Activated naive CD4-positive, alpha-beta T cell treated with anti-CD3 and anti-CD28 coated beads, Interleukin-2, amount 50 U/mL, for 24 hours (primary cell): ENCODE measurements around the gene TP53I3.
"Not testable (repeated sequence)": the region's sequence is repeated elsewhere in the genome, so short reads cannot be mapped to it uniquely, and the experiment has no call there.

Experiments
- H3K27ac Mint-ChIP-seq: one replicate; pipeline ENCODE4 v1.8.0; 2021; ENCODE audit warnings: mild to moderate bottlenecking, mixed read lengths
- H3K27me3 Mint-ChIP-seq: one replicate; pipeline ENCODE4 v1.8.0; 2021; ENCODE audit warnings: mixed read lengths
- H3K36me3 Mint-ChIP-seq: one replicate; pipeline ENCODE4 v1.8.0; 2021; ENCODE audit warnings: mixed read lengths
- H3K4me1 Mint-ChIP-seq: one replicate; pipeline ENCODE4 v1.8.0; 2021; ENCODE audit warnings: mixed read lengths
- H3K4me3 Mint-ChIP-seq: one replicate; pipeline ENCODE4 v1.8.0; 2021; ENCODE audit warnings: mild to moderate bottlenecking, mixed read lengths
- H3K9me3 Mint-ChIP-seq: one replicate; pipeline ENCODE4 v1.8.0; 2021; ENCODE audit warnings: mixed read lengths

TP53I3 gene

DNA sequence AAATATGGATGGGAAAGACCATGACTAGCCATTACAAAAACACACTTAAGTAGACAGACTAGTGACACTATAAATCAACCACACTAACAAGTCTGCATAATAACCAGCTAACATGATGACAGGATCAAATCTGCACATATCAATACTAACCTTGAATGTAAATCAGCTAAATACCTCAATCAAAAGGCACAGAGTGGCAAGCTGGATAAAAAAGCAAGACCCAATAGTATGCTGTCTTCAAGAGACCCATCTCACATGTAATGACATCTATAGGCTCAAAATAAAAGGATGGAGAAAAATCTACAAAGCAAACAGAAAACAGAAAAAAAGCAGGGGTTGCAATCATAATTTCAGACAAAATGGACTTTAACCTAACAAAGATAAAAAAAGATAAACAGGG lies 22.2 kb upstream of the TP53I3 start:
- peaks cover 14% of the 10 kb centered on the region for H3K9me3 Mint-ChIP-seq
- H3K27ac Mint-ChIP-seq, result no peak overlapping the region
- no peaks in the 10 kb centered on the region for H3K27me3 Mint-ChIP-seq

DNA sequence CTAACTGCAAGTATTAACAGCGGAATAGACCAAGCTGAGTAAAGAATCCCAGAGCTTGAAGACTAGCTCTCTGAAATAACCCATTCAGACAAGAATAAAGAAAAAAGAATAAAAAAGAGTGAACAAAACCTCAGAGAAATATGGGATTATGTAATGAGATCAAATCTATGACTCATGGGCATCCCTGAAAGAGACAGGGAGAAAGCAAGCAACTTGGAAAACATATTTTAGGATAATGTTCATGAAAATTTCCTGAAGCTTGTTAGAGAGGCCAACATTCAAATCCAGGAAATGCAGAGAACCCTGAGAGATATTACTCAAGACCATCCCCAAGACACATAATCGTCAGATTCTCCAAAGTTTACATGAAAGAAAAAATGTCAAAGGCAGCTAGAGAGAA lies 21.2 kb upstream of the TP53I3 start:
- Mint-ChIP-seq H3K27me3 (no peaks in the 10 kb centered on the region), H3K27ac (no peak overlapping the region), H3K9me3 (peaks cover 14% of the 10 kb centered on the region), H3K4me3 (no peak overlapping the region), H3K4me1 (no peaks in the 10 kb centered on the region), H3K36me3 (peaks cover 12% of the 10 kb centered on the region)

More for the DNA sequence above, 22.2 kb upstream of the TP53I3 start:
- H3K4me3 Mint-ChIP-seq, result no peak overlapping the region
- peaks cover 12% of the 10 kb centered on the region for H3K36me3 Mint-ChIP-seq
- H3K4me1 Mint-ChIP-seq, result no peaks in the 10 kb centered on the region

DNA sequence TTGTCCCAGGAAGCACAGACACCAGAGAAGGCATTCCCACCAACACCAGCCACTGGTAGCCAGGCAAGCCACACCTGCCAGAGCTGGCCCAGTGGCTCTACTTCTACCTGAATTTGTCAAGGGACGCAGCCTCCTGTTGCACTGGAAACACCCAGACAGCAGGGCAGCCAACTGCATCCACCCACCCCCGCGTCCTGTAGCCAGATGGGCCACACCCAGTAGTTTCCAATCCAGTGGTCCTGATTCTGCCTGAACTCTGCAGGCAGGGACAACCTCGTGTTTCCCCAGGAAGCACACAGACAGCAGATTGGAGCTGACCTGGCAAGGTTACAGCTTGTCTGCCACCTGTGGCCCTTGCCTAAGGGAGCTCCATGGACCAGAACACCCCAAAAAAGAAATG lies 20.3 kb upstream of the TP53I3 start:
- Mint-ChIP-seq H3K9me3 (peaks cover 14% of the 10 kb centered on the region), H3K4me1 (no peaks in the 10 kb centered on the region), H3K27ac (peak overlapping the region; percentile 35), H3K4me3 (no peak overlapping the region), H3K36me3 (peaks cover 12% of the 10 kb centered on the region), H3K27me3 (no peaks in the 10 kb centered on the region)

DNA sequence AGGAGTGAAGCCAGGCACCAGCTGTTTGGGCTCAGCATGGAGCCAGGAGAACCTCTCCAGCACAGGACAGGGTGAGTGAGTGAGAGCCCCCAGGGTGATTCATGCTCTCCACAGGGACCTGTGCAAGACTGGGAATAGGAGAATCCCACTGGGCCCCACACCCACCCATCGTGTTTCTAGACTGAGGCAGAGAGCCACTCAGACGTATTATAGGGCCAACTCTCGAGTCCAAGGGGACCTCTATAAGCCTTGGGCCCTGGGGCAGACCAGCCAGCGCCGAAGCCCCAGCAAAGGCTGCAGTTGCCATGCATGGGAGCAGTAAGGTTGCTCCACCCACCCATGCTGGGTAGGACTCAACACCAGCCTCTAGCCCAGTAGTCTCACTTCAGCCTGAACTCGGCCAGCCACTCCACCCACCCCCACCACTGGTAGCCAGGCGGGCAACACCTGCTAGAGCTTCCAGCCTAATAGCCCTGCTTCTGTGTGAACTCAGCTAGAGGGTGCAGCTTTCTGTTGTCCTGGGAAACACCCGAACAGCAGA lies 19.5 kb upstream of the TP53I3 start:
- Mint-ChIP-seq H3K36me3 (peaks cover 15% of the 10 kb centered on the region), H3K27ac (no peak overlapping the region), H3K4me3 (no peak overlapping the region), H3K27me3 (no peaks in the 10 kb centered on the region), H3K4me1 (no peaks in the 10 kb centered on the region), H3K9me3 (peaks cover 14% of the 10 kb centered on the region)

DNA sequence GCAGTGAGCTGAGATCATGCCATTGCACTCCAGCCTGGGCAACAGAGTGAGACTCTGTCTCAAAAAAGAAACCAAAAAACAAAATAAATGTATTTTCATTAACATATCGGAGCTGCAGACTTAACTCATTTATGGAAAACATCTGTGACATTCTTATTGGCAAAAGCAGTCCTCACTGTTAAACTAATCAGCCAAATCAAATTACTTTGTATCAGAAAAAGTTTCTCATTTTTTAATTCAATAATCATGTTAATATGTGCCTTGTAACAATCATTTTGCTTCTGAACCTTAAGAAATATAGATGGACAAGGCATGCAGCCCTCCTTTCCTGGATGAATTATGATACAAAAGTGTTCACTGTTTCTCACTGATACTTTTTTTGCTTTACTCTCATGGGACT lies 18.0 kb upstream of the TP53I3 start:
- no peaks in the 10 kb centered on the region for H3K4me1 Mint-ChIP-seq
- no peak overlapping the region for H3K27ac Mint-ChIP-seq
- no peaks in the 10 kb centered on the region for H3K27me3 Mint-ChIP-seq
- no peak overlapping the region for H3K4me3 Mint-ChIP-seq
- peaks cover 16% of the 10 kb centered on the region for H3K9me3 Mint-ChIP-seq
- peaks cover 23% of the 10 kb centered on the region for H3K36me3 Mint-ChIP-seq

DNA sequence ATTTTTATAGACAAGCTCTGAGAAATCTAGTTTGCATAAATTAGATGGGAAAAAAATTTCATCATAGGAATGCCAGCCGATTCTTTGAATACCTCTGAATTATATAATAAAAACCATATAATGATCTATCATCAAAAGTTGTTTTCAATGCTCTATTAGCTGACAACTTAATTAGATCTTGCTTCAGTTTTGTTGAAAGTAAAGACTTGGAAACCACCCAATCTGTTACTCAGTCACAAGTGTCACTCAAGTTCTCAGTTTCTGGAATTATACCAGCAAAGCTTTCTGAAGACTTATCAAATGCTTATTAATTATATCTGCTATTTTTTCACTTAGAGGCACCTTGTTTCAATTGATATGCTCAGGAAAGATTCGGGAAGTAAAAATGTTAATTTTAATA lies 17.4 kb upstream of the TP53I3 start:
- H3K4me1 Mint-ChIP-seq, result no peaks in the 10 kb centered on the region
- H3K9me3 Mint-ChIP-seq, result peaks cover 10% of the 10 kb centered on the region
- peaks cover 26% of the 10 kb centered on the region for H3K36me3 Mint-ChIP-seq
- H3K27me3 Mint-ChIP-seq, result no peaks in the 10 kb centered on the region
- H3K27ac Mint-ChIP-seq, result no peak overlapping the region
- H3K4me3 Mint-ChIP-seq, result no peak overlapping the region

DNA sequence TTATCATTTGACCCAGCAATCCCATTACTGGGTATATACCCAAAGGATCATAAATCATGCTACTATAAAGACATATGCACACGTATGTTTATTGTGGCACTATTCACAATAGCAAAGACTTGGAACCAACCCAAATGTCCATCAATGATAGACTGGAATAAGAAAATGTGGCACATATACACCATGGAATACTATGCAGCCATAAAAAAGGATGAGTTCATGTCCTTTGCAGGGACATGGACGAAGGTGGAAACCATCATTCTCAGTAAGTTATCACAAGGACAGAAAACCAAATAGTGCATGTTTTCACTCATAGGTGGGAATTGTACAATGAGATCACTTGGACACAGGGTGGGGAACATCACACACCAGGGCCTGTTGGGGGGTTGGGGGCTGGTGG lies 16.1 kb upstream of the TP53I3 start:
- H3K36me3 Mint-ChIP-seq, result peaks cover 27% of the 10 kb centered on the region
- not testable (repeated sequence) for H3K27ac Mint-ChIP-seq, H3K9me3 Mint-ChIP-seq, H3K4me1 Mint-ChIP-seq, H3K27me3 Mint-ChIP-seq, H3K4me3 Mint-ChIP-seq

DNA sequence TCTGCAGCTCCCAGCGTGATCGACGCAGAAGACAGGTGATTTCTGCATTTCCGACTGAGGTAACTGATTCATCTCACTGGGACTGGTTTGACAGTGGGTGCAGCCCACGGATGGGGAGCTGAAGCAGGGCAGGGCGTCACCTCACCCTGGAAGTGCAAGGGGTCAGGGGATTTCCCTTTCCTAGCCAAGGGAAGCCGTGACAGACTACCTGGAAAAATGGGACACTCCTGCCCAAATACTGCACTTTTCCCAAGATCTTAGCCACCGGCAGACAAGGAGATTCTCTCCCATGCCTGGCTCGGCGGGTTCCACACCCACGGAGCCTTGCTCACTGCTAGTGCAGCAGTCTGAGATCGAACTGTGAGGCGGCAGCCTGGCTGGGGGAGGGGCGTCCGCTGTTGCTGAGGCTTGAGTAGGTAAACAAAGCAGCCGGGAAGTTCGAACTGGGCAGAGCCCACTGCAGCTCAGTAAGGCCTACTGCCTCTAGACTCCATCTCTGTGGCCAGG lies 10.6 kb upstream of the TP53I3 start:
- not testable (repeated sequence) for H3K27me3 Mint-ChIP-seq, H3K27ac Mint-ChIP-seq, H3K4me3 Mint-ChIP-seq, H3K9me3 Mint-ChIP-seq, H3K4me1 Mint-ChIP-seq
- H3K36me3 Mint-ChIP-seq, result peaks cover 19% of the 10 kb centered on the region

DNA sequence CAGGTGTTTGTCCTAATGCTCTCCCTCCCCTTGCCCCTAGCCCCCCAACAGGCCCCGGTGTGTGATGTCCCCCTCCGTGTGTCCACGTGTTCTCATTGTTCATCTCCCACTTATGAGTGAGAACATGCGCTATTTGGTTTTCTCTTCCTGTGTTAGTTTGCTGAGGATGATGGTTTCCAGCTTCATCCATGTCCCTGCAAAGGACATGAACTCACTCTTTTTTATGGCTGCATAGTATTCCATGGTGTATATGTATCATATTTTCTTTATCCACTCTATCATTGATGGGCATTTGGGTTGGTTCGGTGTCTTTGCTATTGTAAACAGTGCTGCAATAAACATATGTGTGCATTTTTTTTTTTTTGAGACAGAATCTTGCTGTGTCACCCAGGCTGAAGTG lies 8.6 kb upstream of the TP53I3 start:
- not testable (repeated sequence) for H3K9me3 Mint-ChIP-seq, H3K27ac Mint-ChIP-seq, H3K4me3 Mint-ChIP-seq, H3K27me3 Mint-ChIP-seq, H3K4me1 Mint-ChIP-seq
- H3K36me3 Mint-ChIP-seq, result peaks cover 12% of the 10 kb centered on the region

DNA sequence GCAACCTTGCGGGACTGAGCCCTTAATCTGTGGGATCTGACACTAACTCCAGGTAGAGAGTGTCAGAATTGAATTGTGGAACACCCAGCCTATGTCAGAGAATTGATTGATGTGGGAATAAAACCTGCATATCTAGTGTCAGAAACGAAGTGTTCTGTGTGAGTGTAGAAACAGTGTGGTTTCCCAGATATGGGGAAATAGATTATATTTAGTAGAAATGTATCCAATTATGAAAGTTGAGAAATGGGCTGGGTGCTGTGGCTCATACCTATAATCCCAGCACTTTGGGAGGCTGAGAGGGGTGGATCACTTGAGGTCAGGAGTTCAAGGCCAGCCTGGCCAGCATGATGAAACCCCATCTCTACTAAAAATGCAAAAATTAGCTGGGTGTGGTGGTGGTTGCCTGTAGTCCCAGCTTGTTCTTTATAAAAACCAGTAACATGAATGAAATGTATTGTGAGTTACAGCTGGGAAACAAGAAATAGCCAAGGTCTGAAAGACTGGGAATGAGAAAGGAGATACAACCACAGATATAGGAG lies 4.3 kb upstream of the TP53I3 start:
- no peaks in the 10 kb centered on the region for H3K27me3 Mint-ChIP-seq
- H3K9me3 Mint-ChIP-seq, result no peaks in the 10 kb centered on the region
- H3K4me3 Mint-ChIP-seq, result no peak overlapping the region
- no peaks in the 10 kb centered on the region for H3K36me3 Mint-ChIP-seq
- no peak overlapping the region for H3K27ac Mint-ChIP-seq
- peaks cover 5% of the 10 kb centered on the region for H3K4me1 Mint-ChIP-seq

DNA sequence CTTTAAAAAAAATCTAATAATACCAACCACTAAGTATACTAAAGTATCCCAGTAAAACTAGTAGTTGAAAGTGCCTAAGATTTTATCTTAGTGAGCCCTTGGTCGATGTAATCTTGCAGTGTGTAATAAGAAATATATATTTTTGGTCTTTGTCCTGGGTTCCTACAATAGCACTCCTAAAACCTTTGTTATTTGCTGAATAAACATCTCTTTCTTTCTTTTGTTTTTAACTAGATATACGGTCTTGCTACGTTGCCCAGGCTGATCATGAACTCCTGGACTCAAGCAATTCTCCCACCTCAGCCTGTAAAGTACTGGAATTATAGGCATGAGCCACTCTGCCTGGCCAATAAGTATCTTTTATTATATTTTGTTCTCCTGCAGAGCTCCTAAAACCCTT lies 2.4 kb upstream of the TP53I3 start:
- Mint-ChIP-seq H3K27ac (no peak overlapping the region), H3K9me3 (no peaks in the 10 kb centered on the region), H3K4me1 (peaks cover 11% of the 10 kb centered on the region), H3K4me3 (no peak overlapping the region), H3K27me3 (no peaks in the 10 kb centered on the region), H3K36me3 (no peaks in the 10 kb centered on the region)

DNA sequence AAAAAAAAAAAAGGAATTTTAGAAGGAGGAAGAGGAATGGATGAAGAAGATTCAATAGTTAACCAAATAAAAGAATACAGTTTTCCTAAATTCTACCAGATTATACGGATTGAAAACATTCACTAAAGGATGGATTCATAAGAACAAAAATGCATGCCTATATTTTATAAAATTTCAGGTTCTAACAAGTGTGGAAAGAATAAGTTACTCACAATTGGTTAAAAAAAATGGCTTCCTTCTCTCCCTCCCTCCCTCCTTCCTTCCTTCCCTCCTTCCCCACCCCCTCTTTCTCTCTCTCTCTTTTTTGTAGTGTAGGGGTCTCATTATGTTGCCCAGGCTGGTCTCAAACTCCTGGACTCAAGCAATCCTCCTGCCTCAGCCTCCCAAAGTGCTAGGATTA lies 1.6 kb upstream of the TP53I3 start:
- no peaks in the 10 kb centered on the region for H3K9me3 Mint-ChIP-seq
- H3K27me3 Mint-ChIP-seq, result no peaks in the 10 kb centered on the region
- peaks cover 11% of the 10 kb centered on the region for H3K4me1 Mint-ChIP-seq
- H3K36me3 Mint-ChIP-seq, result no peaks in the 10 kb centered on the region
- peak overlapping the region; percentile 23 for H3K27ac Mint-ChIP-seq
- H3K4me3 Mint-ChIP-seq, result no peak overlapping the region

DNA sequence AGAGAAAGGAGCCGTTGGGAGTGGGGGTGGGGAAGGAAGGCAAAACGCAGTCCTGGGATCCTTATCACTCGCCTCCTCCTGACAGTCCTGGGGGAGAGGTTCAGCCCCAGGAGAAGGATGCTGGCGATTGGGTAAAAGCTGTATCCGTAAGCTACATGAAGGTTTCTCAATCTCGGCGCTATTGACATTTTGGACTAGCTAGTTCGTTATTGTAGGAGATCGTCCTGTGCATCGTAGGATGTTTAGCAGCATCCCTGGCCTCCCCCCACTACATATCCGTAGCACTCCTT lies 511 bp upstream of the TP53I3 start:
- no peaks in the 10 kb centered on the region for H3K9me3 Mint-ChIP-seq
- H3K36me3 Mint-ChIP-seq, result no peaks in the 10 kb centered on the region
- H3K4me1 Mint-ChIP-seq, result peaks cover 11% of the 10 kb centered on the region
- no peak overlapping the region for H3K27ac Mint-ChIP-seq
- peak overlapping the region; percentile 90 for H3K4me3 Mint-ChIP-seq
- H3K27me3 Mint-ChIP-seq, result no peaks in the 10 kb centered on the region

DNA sequence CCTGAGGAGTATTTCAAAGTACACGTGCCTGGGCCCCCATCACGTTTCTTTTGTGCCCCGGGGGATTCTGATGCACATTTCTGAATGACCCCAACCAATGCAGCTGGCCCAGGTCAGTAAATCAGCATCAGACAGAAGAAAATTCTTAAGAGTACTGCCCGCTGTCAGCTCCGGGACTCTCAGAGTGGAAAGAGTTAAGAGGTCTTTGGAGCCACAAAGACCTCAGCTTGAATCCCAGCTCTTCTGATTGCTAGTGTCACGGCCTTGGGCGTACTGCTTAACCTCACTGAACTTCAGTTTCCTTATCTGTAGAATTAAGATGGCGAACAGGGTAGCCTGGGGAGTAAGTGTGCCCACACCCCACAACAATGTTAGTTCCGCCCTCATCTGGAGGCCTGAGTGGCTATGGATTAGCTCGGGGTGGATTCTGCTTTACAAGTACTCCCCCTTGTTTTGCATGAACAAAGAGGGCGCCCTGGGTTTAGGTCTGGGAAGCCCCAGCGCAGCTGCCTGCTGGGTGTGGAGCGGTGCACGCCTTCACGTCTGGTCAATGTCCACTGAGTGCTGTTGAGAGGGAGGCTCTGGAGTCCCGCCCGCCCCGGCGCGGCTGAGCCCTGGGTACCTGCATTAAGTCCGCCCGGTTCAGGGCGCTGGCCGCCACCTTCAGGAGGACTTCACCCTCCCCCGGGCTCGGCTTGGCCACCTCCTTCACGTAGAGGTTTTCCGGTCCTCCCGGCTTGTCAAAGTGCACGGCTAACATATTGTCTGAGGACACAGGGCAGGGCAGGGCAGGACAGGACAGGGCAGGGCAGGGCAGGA lies 858 bp downstream of the TP53I3 start:
- H3K4me1 Mint-ChIP-seq, result peaks cover 11% of the 10 kb centered on the region
- no peaks in the 10 kb centered on the region for H3K27me3 Mint-ChIP-seq
- H3K4me3 Mint-ChIP-seq, result peak overlapping the region; percentile 90
- H3K36me3 Mint-ChIP-seq, result no peaks in the 10 kb centered on the region
- no peaks in the 10 kb centered on the region for H3K9me3 Mint-ChIP-seq
- H3K27ac Mint-ChIP-seq, result peak overlapping the region; percentile 68

DNA sequence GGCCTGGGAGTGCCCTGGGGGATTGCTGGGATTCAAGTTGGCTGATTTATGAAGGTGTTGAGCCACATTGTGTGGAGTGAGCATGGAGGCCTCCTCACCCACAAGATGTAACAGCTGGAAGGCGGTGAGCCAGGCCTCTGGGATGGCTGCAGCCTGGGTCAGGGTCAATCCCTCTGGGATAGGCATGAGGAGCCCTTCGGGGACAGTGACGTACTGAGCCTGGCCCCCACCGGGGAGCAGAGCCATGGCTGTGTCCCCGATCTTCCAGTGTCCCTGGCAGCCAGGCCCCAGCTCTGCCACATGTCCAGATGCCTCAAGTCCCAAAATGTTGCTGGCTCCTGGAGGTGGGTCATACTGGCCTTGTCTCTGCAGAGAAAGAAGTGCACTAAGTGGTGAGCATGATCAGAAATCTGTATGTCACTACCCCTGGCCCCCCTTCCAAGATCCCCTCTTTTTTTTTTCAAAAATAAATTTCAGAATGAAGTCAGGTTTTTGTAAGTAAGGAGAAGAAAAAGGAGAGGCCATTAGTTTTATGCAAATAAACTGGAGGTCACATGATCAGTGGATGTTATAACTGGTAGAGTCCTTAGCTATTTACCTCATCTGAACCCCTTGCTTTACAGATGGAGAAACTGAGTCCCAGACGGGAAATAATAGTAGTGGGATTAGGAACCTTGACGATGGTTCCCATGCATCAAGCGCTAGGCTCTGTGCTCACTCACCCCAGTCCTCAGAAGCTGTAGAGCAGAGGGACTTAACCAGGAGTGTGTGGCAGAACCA lies 1.7 kb downstream of the TP53I3 start:
- Mint-ChIP-seq H3K9me3 (no peaks in the 10 kb centered on the region), H3K27ac (no peak overlapping the region), H3K4me3 (peak overlapping the region; percentile 90), H3K27me3 (no peaks in the 10 kb centered on the region), H3K4me1 (peaks cover 11% of the 10 kb centered on the region), H3K36me3 (no peaks in the 10 kb centered on the region)

DNA sequence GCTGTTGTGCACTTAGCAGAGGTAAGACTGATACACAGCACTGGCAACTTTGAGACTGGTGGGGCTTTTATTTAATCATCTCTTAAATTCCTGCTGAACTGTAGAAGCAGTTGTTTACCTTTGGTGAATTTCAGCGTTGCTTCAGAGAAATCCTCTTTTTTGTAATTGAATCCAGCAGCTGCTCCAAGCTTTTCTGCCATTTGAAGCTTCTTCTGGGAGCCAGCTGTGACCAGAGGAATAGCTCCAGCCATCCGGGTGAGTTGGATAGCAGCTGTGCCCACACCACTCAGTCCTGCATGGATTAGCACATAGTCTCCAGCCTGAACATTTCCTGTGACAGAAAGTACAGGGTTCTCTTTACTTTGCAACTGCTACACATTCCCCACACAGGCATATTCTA lies 3.9 kb downstream of the TP53I3 start:
- peaks cover 18% of the 10 kb centered on the region for H3K4me1 Mint-ChIP-seq
- H3K9me3 Mint-ChIP-seq, result no peaks in the 10 kb centered on the region
- H3K27ac Mint-ChIP-seq, result no peak overlapping the region
- H3K36me3 Mint-ChIP-seq, result no peaks in the 10 kb centered on the region
- H3K4me3 Mint-ChIP-seq, result no peak overlapping the region
- no peaks in the 10 kb centered on the region for H3K27me3 Mint-ChIP-seq
